NB4 (cell line): ENCODE measurements around the gene CCL18.
A peak's percentile ranks its signal among the peaks of the same experiment; 100 is the strongest.

Experiments used
- DNase-seq: peaks from one replicate; pipeline ENCODE4 v3.0.0; 2010; ENCODE audit warnings: low read depth
- H3K4me3 ChIP-seq: one replicate; pipeline ENCODE4 v1.5.1; 2011; ENCODE audit warnings: mild to moderate bottlenecking, low read depth, low read length, moderate library complexity
- CTCF ChIP-seq: IDR thresholded peaks from one replicate; pipeline ENCODE4 v1.5.1; 2012; ENCODE audit warnings: low read depth, low read length
- MAX ChIP-seq: IDR thresholded peaks from 2 replicates; pipeline ENCODE4 v1.6.1; 2011; ENCODE audit warnings: low read depth, low read length
- MYC ChIP-seq: IDR thresholded peaks from 2 replicates; pipeline ENCODE4 v1.6.1; 2011; ENCODE audit warnings: low read depth, low read length
- POLR2A ChIP-seq: IDR thresholded peaks from 2 replicates; pipeline ENCODE4 v1.6.1; 2011; ENCODE audit warnings: mild to moderate bottlenecking; ENCODE audit not compliant: insufficient read length; ENCODE audit errors: extremely low read depth

CCL18 gene

GRCh38 chr17:36024106-36024869 lies 39.8 kb upstream of the CCL18 start:
- no peak overlapping the region for H3K4me3 ChIP-seq
- DNase-seq, result no peak
- TF ChIP-seq CTCF, result no peak
- no peak for TF ChIP-seq MYC
- no peak for TF ChIP-seq MAX
- no peak for TF ChIP-seq POLR2A

- DNase-seq, result no peak
- H3K4me3 ChIP-seq, result no peak overlapping the region
- TF ChIP-seq MYC (no peak), MAX (no peak), POLR2A (no peak), CTCF (no peak)
Observed at GRCh38 chr17:36027761-36028160, 36.3 kb upstream of the CCL18 start.

- DNase-seq, result no peak
- H3K4me3 ChIP-seq, result no peak overlapping the region
- TF ChIP-seq MYC (no peak), MAX (no peak), CTCF (no peak)
Observed at GRCh38 chr17:36030956-36031355, 33.1 kb upstream of the CCL18 start.

- peak; percentile 83 for DNase-seq
- no peak overlapping the region for H3K4me3 ChIP-seq
- no peak for TF ChIP-seq MAX
- TF ChIP-seq POLR2A, result no peak
- no peak for TF ChIP-seq MYC
- no peak for TF ChIP-seq CTCF
Observed at GRCh38 chr17:36034127-36034526, 29.9 kb upstream of the CCL18 start.

- DNase-seq, result peak; percentile 73
- TF ChIP-seq MAX (no peak), CTCF (no peak), MYC (no peak), POLR2A (no peak)
- H3K4me3 ChIP-seq, result no peak overlapping the region
Observed at GRCh38 chr17:36036235-36036634, 27.8 kb upstream of the CCL18 start.
